GM12878 (cell line): ENCODE data around the gene KLHL26. TPM values are rescaled to one million over a fixed set of nuclear protein-coding genes. Genes with fewer than 3 reads are reported as not detected.

Experiments
- ATAC-seq: fragments of 200-7000 bp; cut with Tn5 transposase; 3 replicates; pipeline ENCODE4 v1.9.1; 2020; ENCODE audit warnings: mild to moderate bottlenecking, moderate library complexity
- BruUV-seq: library from RNA; stranded (reverse); fragments of 400-500 nt; replicated peaks from 2 replicates; lab custom pipeline; 2021; lab: Mats Ljungman, UMichigan
- CTCF ChIA-PET: fragments of 300-600 bp; sonication (Branson Sonifier 250); formaldehyde crosslinking; extraction: SDS; loops from one replicate; lab custom pipeline; 2021; ENCODE audit warnings: inconsistent platforms; lab: Yijun Ruan, JAX
- POLR2A ChIA-PET: fragments of 350-600 bp; formaldehyde crosslinking; extraction: SDS; loops from one replicate; lab custom pipeline; 2021; ENCODE audit warnings: inconsistent platforms; lab: Charles Lee
- RAD21 ChIA-PET: fragments of 300-600 bp; sonication (Branson Sonifier 250); formaldehyde crosslinking; loops from one replicate; lab custom pipeline; 2023; ENCODE audit warnings: antibody characterized with exemption; ENCODE audit not compliant: unreplicated experiment; lab: Charles Lee
- SMC1A ChIA-PET: fragments of 300-600 bp; sonication (Branson Sonifier 250); formaldehyde crosslinking; loops from one replicate; lab custom pipeline; 2023; ENCODE audit not compliant: unreplicated experiment, uncharacterized antibody; lab: Charles Lee
- DNase-seq: peaks from one replicate; pipeline ENCODE4 v3.0.0-alpha.2; 2011; ENCODE audit warnings: low read depth, low spot score
- FAIRE-seq: peaks from 3 replicates; lab custom pipeline; 2011; peaks lifted over from hg19 to GRCh38; lab: Jason Lieb, UNC
- H2AFZ ChIP-seq: 2 replicates; pipeline ENCODE4 v1.6.0; 2011; ENCODE audit warnings: low read depth, low read length, control low read depth; ENCODE audit not compliant: control insufficient read depth
- H3K27ac ChIP-seq: 2 replicates; pipeline ENCODE4 v1.5.1; 2011; ENCODE audit warnings: control low read depth; ENCODE audit not compliant: control insufficient read depth, insufficient read depth
- H3K27me3 ChIP-seq, 2 experiments: replicated peaks in 1 of 2; 2 replicates each; pipeline versions ENCODE4 v1.6.0 to v1.6.1; 2011; ENCODE audit warnings: low read length in 1 of 2; ENCODE audit not compliant: control insufficient read depth in 2 of 2, insufficient read depth in 2 of 2
- H3K36me3 ChIP-seq, 2 experiments: 2 replicates each; pipeline ENCODE4 v1.5.1; 2011; ENCODE audit warnings: low read length in 1 of 2; ENCODE audit not compliant: control insufficient read depth in 2 of 2, insufficient read depth in 2 of 2
- H3K4me1 ChIP-seq: 2 replicates; pipeline ENCODE4 v1.6.1; 2011; ENCODE audit warnings: mild to moderate bottlenecking, low read length, moderate library complexity, mixed read lengths; ENCODE audit not compliant: control insufficient read depth, insufficient read depth
- H3K4me2 ChIP-seq: 2 replicates; pipeline ENCODE4 v1.6.0; 2011; ENCODE audit warnings: control low read depth; ENCODE audit not compliant: control insufficient read depth, insufficient read depth
- H3K4me3 ChIP-seq: fragments of 200-600 bp; sonication (generic); 2 replicates; pipeline ENCODE4 v1.5.1; 2016
- H3K79me2 ChIP-seq: 2 replicates; pipeline ENCODE4 v1.6.0; 2011; ENCODE audit warnings: low read length; ENCODE audit not compliant: control insufficient read depth, insufficient read depth
- H3K9ac ChIP-seq: 2 replicates; pipeline ENCODE4 v1.8.0; 2011; ENCODE audit warnings: low read length, control low read depth, mixed read lengths; ENCODE audit not compliant: control insufficient read depth, insufficient read depth
- H3K9me3 ChIP-seq: replicated peaks from 3 replicates; pipeline ENCODE4 v1.5.1; 2011; ENCODE audit warnings: mild to moderate bottlenecking, low read length; ENCODE audit not compliant: control insufficient read depth, insufficient read depth
- H4K20me1 ChIP-seq: 2 replicates; pipeline ENCODE4 v1.6.0; 2011; ENCODE audit not compliant: control insufficient read depth, insufficient read depth
- CBX5 ChIP-seq: sonication (generic); IDR thresholded peaks from 2 replicates; pipeline ENCODE4 v1.6.1; 2016; ENCODE audit warnings: low read depth, moderate library complexity, mild to moderate bottlenecking, inconsistent platforms
- CEBPB ChIP-seq, 2 experiments: fragments of 150-350 bp in 1 of 2; IDR thresholded peaks; 2 replicates each; pipeline ENCODE4 v1.6.1; 2012 to 2014; ENCODE audit warnings: low read depth in 2 of 2, low read length in 2 of 2, borderline replicate concordance in 1 of 2, inconsistent platforms in 1 of 2
- CREB1 ChIP-seq: IDR thresholded peaks from 2 replicates; pipeline ENCODE4 v1.6.1; 2012; ENCODE audit warnings: low read depth, mild to moderate bottlenecking, inconsistent platforms
- FOXK2 ChIP-seq: fragments of 450-650 bp; IDR thresholded peaks from 2 replicates; pipeline ENCODE4 v1.6.1; 2017; ENCODE audit warnings: mild to moderate bottlenecking, moderate library complexity
- GABPA ChIP-seq: IDR thresholded peaks from 2 replicates; pipeline ENCODE4 v1.6.1; 2014; ENCODE audit warnings: antibody characterized with exemption, low read depth, mild to moderate bottlenecking, inconsistent platforms
- GATAD2B ChIP-seq: fragments of 450-650 bp; conservative IDR thresholded peaks from 2 replicates; pipeline ENCODE4 v1.6.1; 2017; ENCODE audit warnings: low read depth, mild to moderate bottlenecking, moderate library complexity
- IKZF2 ChIP-seq, 2 experiments: fragments of 450-650 bp; IDR thresholded peaks; 2 replicates each; pipeline ENCODE4 v1.6.1; 2017; ENCODE audit warnings: mild to moderate bottlenecking in 2 of 2, moderate library complexity in 2 of 2
- KAT2A ChIP-seq: conservative IDR thresholded peaks from 2 replicates; pipeline ENCODE4 v1.6.1; 2011; ENCODE audit warnings: low read depth, low read length; ENCODE audit not compliant: control insufficient read depth
- KLF5 ChIP-seq: fragments of 450-650 bp; IDR thresholded peaks from 2 replicates; pipeline ENCODE4 v1.6.1; 2014; ENCODE audit warnings: mild to moderate bottlenecking; ENCODE audit not compliant: partially characterized antibody
- POLR2AphosphoS2 ChIP-seq: IDR thresholded peaks from 2 replicates; pipeline ENCODE4 v1.6.1; 2011; ENCODE audit warnings: low read depth, mild to moderate bottlenecking, low read length, improper control_type of control experiment, moderate library complexity
- RB1 ChIP-seq: fragments of 450-650 bp; formaldehyde crosslinking; IDR thresholded peaks from 2 replicates; pipeline ENCODE4 v1.6.1; 2017; ENCODE audit warnings: mild to moderate bottlenecking, borderline replicate concordance
- RBBP5 ChIP-seq: fragments of 200-600 bp; sonication (generic); conservative IDR thresholded peaks from 2 replicates; pipeline ENCODE4 v1.6.1; 2016
- RELA ChIP-seq: fragments of 450-650 bp; IDR thresholded peaks from 2 replicates; pipeline ENCODE4 v1.8.0; 2014; ENCODE audit warnings: borderline replicate concordance; ENCODE audit not compliant: partially characterized antibody
- TARDBP ChIP-seq: IDR thresholded peaks from 2 replicates; pipeline ENCODE4 v1.6.1; 2016; ENCODE audit warnings: borderline replicate concordance
- ZNF207 ChIP-seq: fragments of 450-650 bp; IDR thresholded peaks from 2 replicates; pipeline ENCODE4 v1.6.1; 2014; ENCODE audit warnings: antibody characterized with exemption, mild to moderate bottlenecking, borderline replicate concordance
- ZNF384 ChIP-seq: IDR thresholded peaks from 2 replicates; pipeline ENCODE4 v1.6.1; 2012; ENCODE audit warnings: low read depth, mild to moderate bottlenecking, low read length, improper control_type of control experiment, borderline replicate concordance
- WGBS: methylation state at CpG from one replicate; pipeline ENCODE4 v1.1.6; 2016; ENCODE audit warnings: low lambda C conversion rate; ENCODE audit not compliant: insufficient replicate concordance, insufficient coverage; ENCODE audit errors: missing lambda C conversion rate; 5-methylcytosine and 5-hydroxymethylcytosine counted together
- in situ Hi-C: fragments of 300-500 bp; cut with MboI; formaldehyde crosslinking; loops from 9 replicates; pipeline ENCODE4 v1.14.3; 2018; ENCODE audit warnings: mixed read lengths
- intact Hi-C: fragments of 100-400 bp; cut with micrococcal nuclease; formaldehyde crosslinking; loops from one replicate; pipeline ENCODE4 v1.14.2; 2022; ENCODE audit not compliant: unreplicated experiment
- polyA plus RNA-seq, 11 experiments: library from polyadenylated mRNA; depleted of rRNA in 4 of 11; unstranded in 6 of 11; stranded (reverse) in 5 of 11; fragments of >200 nt; fragmentation: Nextera tagmentation in 4 of 11; fragmentation: Illumina TruSeq in 1 of 11; extraction: Ambion mirVana in 4 of 11; extraction: Trizol in 1 of 11; gene quantifications; 1 replicate in 1 of 11; 2 replicates in 10 of 11; pipeline versions ENCODE4 v1.2.1 to v1.2.3, GENCODE V29; 2011 to 2016; ENCODE audit warnings: inconsistent platforms in 2 of 11, missing spikeins in 2 of 11, low read depth in 1 of 11
- total RNA-seq, 4 experiments: library from RNA; depleted of rRNA in 3 of 4; stranded (reverse); fragments of >200 nt in 3 of 4; fragmentation: Illumina TruSeq in 1 of 4; extraction: Trizol in 1 of 4; gene quantifications; 2 replicates each; pipeline versions ENCODE4 v1.2.1 to v1.2.3, GENCODE V29; 2013 to 2021
- TF ChIP-seq, protein P1 (sequence below): fragments of 450-650 bp; IDR thresholded peaks from 2 replicates; pipeline ENCODE4 v1.6.1; 2018; ENCODE audit warnings: mild to moderate bottlenecking, low read depth, moderate library complexity; ENCODE audit not compliant: partially characterized antibody
- TF ChIP-seq, protein P2 (sequence below): fragments of 450-650 bp; IDR thresholded peaks from 2 replicates; pipeline ENCODE4 v1.6.1; 2017; ENCODE audit warnings: mild to moderate bottlenecking, low read depth, inconsistent platforms; ENCODE audit not compliant: poor library complexity, severe bottlenecking
- TF ChIP-seq, protein P3 (sequence below): IDR thresholded peaks from 2 replicates; pipeline ENCODE4 v1.6.1; 2012; ENCODE audit warnings: mild to moderate bottlenecking, low read depth, low read length

Gene KLHL26
- total and polyA plus RNA-seq, 10 of the 15 experiments (the other 5 are each of a cell fraction or from before 2014, with no cell fraction given) = 0.18 to 14.6 (median 2.9) TPM

DNA sequence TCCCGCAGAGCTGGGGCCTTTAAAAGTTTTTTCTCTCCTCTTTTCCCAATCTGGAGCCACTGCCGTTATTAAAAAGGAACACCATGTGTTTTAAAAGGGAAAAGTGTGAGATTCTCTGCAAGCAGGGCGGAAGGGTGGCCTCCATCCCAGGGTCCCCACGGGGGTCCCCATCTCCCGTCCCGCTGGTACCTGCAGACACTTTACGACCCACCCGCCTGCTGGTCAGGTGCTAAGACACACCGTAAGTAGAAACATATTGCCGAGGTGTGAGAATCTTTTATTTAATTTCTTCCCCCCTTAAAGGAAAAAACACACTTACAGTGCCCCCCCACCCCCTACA, 32.0 kb upstream of the KLHL26 start:
- ATAC-seq (no peak), DNase-seq (no peak), FAIRE-seq (no peak)
- Histone ChIP-seq H3K9ac (no peak overlapping the region), H3K9me3 (no peaks in the 10 kb centered on the region), H3K36me3 (no peaks in the 10 kb centered on the region), H3K4me3 (no peak overlapping the region), H3K27me3 (peaks cover 17 to 20% of the 10 kb centered on the region in 2 experiments), H3K4me1 (no peaks in the 10 kb centered on the region), H3K4me2 (no peak overlapping the region), H2AFZ (no peak overlapping the region), H3K27ac (no peak overlapping the region), H4K20me1 (no peaks in the 10 kb centered on the region; the same call in none of the 2 replicates), H3K79me2 (no peaks in the 10 kb centered on the region)
- TF ChIP-seq, protein P1, sequence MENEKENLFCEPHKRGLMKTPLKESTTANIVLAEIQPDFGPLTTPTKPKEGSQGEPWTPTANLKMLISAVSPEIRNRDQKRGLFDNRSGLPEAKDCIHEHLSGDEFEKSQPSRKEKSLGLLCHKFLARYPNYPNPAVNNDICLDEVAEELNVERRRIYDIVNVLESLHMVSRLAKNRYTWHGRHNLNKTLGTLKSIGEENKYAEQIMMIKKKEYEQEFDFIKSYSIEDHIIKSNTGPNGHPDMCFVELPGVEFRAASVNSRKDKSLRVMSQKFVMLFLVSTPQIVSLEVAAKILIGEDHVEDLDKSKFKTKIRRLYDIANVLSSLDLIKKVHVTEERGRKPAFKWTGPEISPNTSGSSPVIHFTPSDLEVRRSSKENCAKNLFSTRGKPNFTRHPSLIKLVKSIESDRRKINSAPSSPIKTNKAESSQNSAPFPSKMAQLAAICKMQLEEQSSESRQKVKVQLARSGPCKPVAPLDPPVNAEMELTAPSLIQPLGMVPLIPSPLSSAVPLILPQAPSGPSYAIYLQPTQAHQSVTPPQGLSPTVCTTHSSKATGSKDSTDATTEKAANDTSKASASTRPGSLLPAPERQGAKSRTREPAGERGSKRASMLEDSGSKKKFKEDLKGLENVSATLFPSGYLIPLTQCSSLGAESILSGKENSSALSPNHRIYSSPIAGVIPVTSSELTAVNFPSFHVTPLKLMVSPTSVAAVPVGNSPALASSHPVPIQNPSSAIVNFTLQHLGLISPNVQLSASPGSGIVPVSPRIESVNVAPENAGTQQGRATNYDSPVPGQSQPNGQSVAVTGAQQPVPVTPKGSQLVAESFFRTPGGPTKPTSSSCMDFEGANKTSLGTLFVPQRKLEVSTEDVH = no peak
- TF ChIP-seq RBBP5 (no peak), FOXK2 (no peak), CEBPB (IDR thresholded peaks at IDR 0.05; ENCODE audit: borderline replicate concordance in 1 of 2, low read depth in 2 of 2, low read length in 2 of 2) (no peak), CBX5 (no peak), IKZF2 (IDR thresholded peaks at IDR 0.05) (no peak), GABPA (no peak), KAT2A (no peak), TARDBP (no peak), POLR2AphosphoS2 (no peak), KLF5 (no peak), ZNF384 (no peak), RELA (no peak), GATAD2B (no peak), RB1 (no peak), CREB1 (no peak), ZNF207 (no peak)
- TF ChIP-seq, protein P2, sequence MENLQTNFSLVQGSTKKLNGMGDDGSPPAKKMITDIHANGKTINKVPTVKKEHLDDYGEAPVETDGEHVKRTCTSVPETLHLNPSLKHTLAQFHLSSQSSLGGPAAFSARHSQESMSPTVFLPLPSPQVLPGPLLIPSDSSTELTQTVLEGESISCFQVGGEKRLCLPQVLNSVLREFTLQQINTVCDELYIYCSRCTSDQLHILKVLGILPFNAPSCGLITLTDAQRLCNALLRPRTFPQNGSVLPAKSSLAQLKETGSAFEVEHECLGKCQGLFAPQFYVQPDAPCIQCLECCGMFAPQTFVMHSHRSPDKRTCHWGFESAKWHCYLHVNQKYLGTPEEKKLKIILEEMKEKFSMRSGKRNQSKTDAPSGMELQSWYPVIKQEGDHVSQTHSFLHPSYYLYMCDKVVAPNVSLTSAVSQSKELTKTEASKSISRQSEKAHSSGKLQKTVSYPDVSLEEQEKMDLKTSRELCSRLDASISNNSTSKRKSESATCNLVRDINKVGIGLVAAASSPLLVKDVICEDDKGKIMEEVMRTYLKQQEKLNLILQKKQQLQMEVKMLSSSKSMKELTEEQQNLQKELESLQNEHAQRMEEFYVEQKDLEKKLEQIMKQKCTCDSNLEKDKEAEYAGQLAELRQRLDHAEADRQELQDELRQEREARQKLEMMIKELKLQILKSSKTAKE = no peak
- TF ChIP-seq, protein P3, sequence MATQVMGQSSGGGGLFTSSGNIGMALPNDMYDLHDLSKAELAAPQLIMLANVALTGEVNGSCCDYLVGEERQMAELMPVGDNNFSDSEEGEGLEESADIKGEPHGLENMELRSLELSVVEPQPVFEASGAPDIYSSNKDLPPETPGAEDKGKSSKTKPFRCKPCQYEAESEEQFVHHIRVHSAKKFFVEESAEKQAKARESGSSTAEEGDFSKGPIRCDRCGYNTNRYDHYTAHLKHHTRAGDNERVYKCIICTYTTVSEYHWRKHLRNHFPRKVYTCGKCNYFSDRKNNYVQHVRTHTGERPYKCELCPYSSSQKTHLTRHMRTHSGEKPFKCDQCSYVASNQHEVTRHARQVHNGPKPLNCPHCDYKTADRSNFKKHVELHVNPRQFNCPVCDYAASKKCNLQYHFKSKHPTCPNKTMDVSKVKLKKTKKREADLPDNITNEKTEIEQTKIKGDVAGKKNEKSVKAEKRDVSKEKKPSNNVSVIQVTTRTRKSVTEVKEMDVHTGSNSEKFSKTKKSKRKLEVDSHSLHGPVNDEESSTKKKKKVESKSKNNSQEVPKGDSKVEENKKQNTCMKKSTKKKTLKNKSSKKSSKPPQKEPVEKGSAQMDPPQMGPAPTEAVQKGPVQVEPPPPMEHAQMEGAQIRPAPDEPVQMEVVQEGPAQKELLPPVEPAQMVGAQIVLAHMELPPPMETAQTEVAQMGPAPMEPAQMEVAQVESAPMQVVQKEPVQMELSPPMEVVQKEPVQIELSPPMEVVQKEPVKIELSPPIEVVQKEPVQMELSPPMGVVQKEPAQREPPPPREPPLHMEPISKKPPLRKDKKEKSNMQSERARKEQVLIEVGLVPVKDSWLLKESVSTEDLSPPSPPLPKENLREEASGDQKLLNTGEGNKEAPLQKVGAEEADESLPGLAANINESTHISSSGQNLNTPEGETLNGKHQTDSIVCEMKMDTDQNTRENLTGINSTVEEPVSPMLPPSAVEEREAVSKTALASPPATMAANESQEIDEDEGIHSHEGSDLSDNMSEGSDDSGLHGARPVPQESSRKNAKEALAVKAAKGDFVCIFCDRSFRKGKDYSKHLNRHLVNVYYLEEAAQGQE = no peak
- WGBS = 15% methylated on average over 10 of the region's 10 CpGs
- no TSS peak for BruUV-seq
- RAD21 ChIA-PET = no interaction called here
- SMC1A ChIA-PET = no interaction called here
- POLR2A ChIA-PET = no interaction called here
- CTCF ChIA-PET = no interaction called here
- intact Hi-C loops = no loop called here
- in situ Hi-C loops = no loop called here
